ENCODE measurements around the gene PPP2R3A.

PPP2R3A gene

DNA sequence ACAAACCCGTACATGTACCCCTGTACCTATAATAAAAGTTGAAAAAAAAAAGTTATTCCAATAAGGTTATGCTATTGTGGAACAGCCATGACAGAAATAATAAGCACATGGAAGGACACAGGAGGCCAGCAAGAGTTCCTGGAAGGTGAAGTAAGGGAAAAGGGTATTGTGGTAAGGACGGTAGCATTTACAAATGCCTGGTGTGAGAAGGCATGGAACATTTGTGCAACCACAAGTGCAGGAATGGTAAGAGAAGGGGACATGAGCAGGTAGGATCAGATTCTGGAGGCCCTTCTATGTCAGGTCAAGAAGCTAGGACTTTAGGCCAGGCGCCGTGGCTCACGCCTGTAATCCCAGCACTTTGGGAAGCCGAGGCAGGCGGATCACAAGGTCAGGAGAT is 82.5 kb downstream of the PPP2R3A start:
- TF ChIP-seq, protein P1, sequence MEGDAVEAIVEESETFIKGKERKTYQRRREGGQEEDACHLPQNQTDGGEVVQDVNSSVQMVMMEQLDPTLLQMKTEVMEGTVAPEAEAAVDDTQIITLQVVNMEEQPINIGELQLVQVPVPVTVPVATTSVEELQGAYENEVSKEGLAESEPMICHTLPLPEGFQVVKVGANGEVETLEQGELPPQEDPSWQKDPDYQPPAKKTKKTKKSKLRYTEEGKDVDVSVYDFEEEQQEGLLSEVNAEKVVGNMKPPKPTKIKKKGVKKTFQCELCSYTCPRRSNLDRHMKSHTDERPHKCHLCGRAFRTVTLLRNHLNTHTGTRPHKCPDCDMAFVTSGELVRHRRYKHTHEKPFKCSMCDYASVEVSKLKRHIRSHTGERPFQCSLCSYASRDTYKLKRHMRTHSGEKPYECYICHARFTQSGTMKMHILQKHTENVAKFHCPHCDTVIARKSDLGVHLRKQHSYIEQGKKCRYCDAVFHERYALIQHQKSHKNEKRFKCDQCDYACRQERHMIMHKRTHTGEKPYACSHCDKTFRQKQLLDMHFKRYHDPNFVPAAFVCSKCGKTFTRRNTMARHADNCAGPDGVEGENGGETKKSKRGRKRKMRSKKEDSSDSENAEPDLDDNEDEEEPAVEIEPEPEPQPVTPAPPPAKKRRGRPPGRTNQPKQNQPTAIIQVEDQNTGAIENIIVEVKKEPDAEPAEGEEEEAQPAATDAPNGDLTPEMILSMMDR (IDR thresholded peaks at IDR 0.05; ENCODE audit: insufficient read depth, missing control alignments), result no peak
- FAIRE-seq (no peak), DNase-seq (ENCODE audit: insufficient read length, low spot score) (no peak)

DNA sequence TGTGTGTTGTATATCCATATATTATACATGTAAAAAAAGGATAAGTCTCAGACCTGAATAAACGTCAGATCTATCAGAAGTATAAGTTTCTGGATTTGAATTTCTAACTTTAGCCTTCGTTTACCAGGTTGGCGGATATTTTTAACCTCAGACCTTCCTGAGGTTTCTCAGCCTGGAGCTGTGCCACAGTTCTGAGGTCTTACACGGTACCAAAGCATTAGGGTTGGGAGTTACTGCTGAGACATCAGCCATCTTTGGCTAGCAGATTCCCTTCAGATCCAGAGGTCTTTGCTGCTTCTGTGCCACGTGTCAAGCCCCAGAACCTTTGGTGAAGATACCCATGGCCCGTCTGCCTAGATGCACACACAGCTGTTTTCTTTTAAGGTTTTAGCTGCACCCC is 84.7 kb downstream of the PPP2R3A start:
- DNase-seq (ENCODE audit: insufficient read length, low spot score) (no peak), FAIRE-seq (no peak)
- TF ChIP-seq, protein P1 (IDR thresholded peaks at IDR 0.05; ENCODE audit: insufficient read depth, missing control alignments), result no peak

DNA sequence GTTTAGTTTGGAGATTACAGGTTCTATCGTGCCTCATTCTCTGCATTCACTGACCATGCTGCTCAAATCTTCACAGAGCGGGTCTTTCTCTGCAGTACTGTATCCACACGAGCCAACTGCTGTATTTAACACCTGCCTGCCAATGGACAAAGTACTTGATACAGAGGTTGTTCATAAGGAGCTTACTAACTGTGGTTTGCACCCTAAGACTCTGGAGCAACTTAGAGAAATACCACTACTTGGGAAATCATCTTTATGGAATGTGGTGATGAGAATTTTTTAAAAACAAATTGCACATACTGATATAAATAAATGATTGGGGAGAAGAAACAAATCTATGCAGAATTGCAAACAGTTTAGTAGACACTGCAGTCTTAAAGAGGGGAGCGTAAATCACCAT is 90.0 kb downstream of the PPP2R3A start:
- TF ChIP-seq, protein P1 (IDR thresholded peaks at IDR 0.05; ENCODE audit: insufficient read depth, missing control alignments), result no peak
- FAIRE-seq, result no peak
- no peak for DNase-seq (ENCODE audit: insufficient read length, low spot score)

DNA sequence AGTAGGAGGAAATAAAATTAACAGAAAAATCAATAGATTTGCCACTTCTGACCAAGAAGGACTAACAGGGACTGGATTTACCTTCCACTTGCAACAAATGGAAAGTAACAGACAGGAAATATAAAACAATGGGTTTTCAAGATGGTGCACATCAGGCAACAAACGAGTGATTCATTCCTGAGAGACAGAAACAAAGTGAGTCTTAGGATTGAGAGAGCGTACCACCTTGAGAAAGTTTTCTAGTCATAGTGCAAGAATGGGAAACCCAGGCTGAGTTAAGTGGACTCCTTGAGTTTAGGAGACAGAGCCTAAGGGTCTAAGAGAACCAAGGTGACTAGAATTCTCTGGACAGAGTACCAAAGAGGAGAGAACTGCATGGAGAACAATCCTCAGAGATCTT is 101.7 kb downstream of the PPP2R3A start:
- TF ChIP-seq, protein P1 (IDR thresholded peaks at IDR 0.05; ENCODE audit: insufficient read depth, missing control alignments), result no peak
- no peak for FAIRE-seq
- DNase-seq (ENCODE audit: insufficient read length, low spot score), result no peak

DNA sequence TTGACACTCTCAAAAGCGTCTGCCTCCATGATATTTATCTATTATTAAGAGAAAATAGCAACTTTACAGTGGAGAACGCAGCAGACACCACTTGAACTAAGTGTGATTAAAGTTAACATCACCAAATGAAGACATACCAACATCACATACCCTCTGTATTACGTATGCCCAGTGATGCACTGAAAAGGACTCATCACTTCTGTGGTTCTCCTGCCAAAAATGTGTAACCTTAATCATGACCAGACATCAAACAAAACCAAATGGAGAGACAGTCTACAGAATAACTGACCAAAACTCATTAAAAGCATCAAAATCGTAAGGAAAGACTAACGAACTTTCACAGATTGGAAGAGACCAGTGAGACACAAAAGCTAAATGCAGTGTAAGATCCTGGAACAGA is 103.2 kb downstream of the PPP2R3A start:
- TF ChIP-seq, protein P1 (IDR thresholded peaks at IDR 0.05; ENCODE audit: insufficient read depth, missing control alignments), result no peak
- no peak for FAIRE-seq

DNA sequence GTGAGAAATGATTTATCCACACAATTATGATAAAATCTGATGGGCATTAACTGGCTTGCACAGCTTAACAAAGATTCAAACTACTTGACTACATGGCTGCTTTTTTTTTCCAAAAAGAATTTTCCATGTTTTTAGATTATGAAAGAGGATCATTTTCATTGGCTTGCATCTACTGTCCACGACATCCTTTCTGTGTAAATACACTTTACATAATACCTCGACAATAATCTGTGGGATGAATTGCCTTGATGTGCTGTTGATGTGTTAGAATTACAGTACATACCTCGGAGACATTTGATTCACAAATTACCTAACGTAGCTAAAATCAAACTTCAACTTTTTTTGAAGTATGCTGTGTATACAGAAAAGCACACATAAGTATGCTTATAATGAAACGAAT is 104.4 kb downstream of the PPP2R3A start:
- FAIRE-seq (no peak), DNase-seq (ENCODE audit: insufficient read length, low spot score) (no peak)
- TF ChIP-seq, protein P1 (IDR thresholded peaks at IDR 0.05; ENCODE audit: insufficient read depth, missing control alignments), result no peak

More for the DNA sequence above, 103.2 kb downstream of the PPP2R3A start:
- DNase-seq (ENCODE audit: insufficient read length, low spot score), result no peak

DNA sequence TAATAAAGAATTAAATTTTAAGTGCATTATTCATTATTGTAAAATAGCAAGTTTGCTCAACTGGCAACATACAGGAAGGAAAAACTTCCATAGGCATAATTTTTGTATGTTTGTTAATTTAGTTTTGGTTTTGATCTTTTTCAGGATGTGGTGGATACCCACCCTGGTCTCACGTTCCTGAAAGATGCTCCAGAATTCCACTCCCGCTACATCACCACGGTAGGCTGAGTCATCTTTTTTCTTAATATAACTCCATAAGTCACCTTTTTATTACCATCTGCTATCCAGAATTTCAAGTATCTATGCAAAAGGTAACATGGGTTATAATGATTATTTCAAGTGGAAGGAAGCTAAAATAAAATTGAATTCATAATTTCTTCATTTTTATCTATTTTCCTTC is 104.8 kb downstream of the PPP2R3A start:
- DNase-seq (ENCODE audit: insufficient read length, low spot score) (no peak), FAIRE-seq (peak; percentile 35)
- TF ChIP-seq, protein P1 (IDR thresholded peaks at IDR 0.05; ENCODE audit: insufficient read depth, missing control alignments), result no peak

Measured in D721Med (cell line).